ENCODE measurements around the gene FRYL. TPM values are rescaled to one million over a fixed set of nuclear protein-coding genes. Genes with fewer than 3 reads are reported as not detected.
A peak's percentile ranks its signal among the peaks of the same experiment; 100 is the strongest.

The FRYL gene
- polyA plus RNA-seq, 1 experiment, result 28.0 TPM

- ChIA-PET POLR2A (no interaction called here), CTCF (interaction anchor here (1.0 to 3.3 kb wide), 2 partner anchors 48 to 103 kb away, joined by 3 to 23 read pairs; no protein-coding TSS in a partner anchor)
- Histone ChIP-seq H3K9me3 (ENCODE audit: control insufficient read depth, insufficient read depth, low read length) (no peaks in the 10 kb centered on the region), H3K27ac (ENCODE audit: low read depth, low read length) (no peak overlapping the region), H3K4me3 (ENCODE audit: low read depth, low read length) (no peak overlapping the region), H3K27me3 (ENCODE audit: control insufficient read depth, insufficient read depth, low read length) (no peaks in the 10 kb centered on the region)
- DNase-seq (ENCODE audit: low read depth, low spot score), result no peak
- peak; percentile 53 for TF ChIP-seq CTCF (IDR thresholded peaks at IDR 0.05; ENCODE audit: low read depth, low read length)
These were observed 98.2 kb downstream of the FRYL start for GRCh38 chr4:48681856-48682255.

- no peak overlapping the region for H3K4me3 ChIP-seq (ENCODE audit: low read depth, low read length)
- H3K27ac ChIP-seq (ENCODE audit: low read depth, low read length), result no peak overlapping the region
- no peaks in the 10 kb centered on the region for H3K9me3 ChIP-seq (ENCODE audit: control insufficient read depth, insufficient read depth, low read length)
- TF ChIP-seq CTCF (IDR thresholded peaks at IDR 0.05; ENCODE audit: low read depth, low read length), result no peak
- H3K27me3 ChIP-seq (ENCODE audit: control insufficient read depth, insufficient read depth, low read length), result no peaks in the 10 kb centered on the region
- POLR2A ChIA-PET, result no interaction called here
- CTCF ChIA-PET, result interaction anchor here (3.3 kb wide), 1 partner anchor 102 kb away, joined by 23 read pairs; no protein-coding TSS in a partner anchor
- no peak for DNase-seq (ENCODE audit: low read depth, low spot score)
These were observed 99.1 kb downstream of the FRYL start for GRCh38 chr4:48680848-48681568.

- Histone ChIP-seq H3K27ac (ENCODE audit: low read depth, low read length) (no peak overlapping the region), H3K4me3 (ENCODE audit: low read depth, low read length) (no peak overlapping the region), H3K27me3 (ENCODE audit: control insufficient read depth, insufficient read depth, low read length) (no peaks in the 10 kb centered on the region), H3K9me3 (ENCODE audit: control insufficient read depth, insufficient read depth, low read length) (peaks cover 3% of the 10 kb centered on the region; the same call in 1 of the 2 replicates)
- ChIA-PET CTCF (no interaction called here), POLR2A (no interaction called here)
- DNase-seq (ENCODE audit: low read depth, low spot score), result no peak
- TF ChIP-seq CTCF (IDR thresholded peaks at IDR 0.05; ENCODE audit: low read depth, low read length), result no peak
These were observed 106.5 kb downstream of the FRYL start for GRCh38 chr4:48673537-48673936.

GRCh38 chr4:48670587-48670986 lies 109.5 kb downstream of the FRYL start:
- POLR2A ChIA-PET, result no interaction called here
- Histone ChIP-seq H3K27me3 (ENCODE audit: control insufficient read depth, insufficient read depth, low read length) (no peaks in the 10 kb centered on the region), H3K9me3 (ENCODE audit: control insufficient read depth, insufficient read depth, low read length) (peaks cover 3% of the 10 kb centered on the region; the same call in 1 of the 2 replicates), H3K27ac (ENCODE audit: low read depth, low read length) (no peak overlapping the region), H3K4me3 (ENCODE audit: low read depth, low read length) (no peak overlapping the region)
- CTCF ChIA-PET, result no interaction called here
- no peak for TF ChIP-seq CTCF (IDR thresholded peaks at IDR 0.05; ENCODE audit: low read depth, low read length)
- DNase-seq (ENCODE audit: low read depth, low spot score), result no peak

GRCh38 chr4:48669086-48669485 lies 111.0 kb downstream of the FRYL start:
- no peak for DNase-seq (ENCODE audit: low read depth, low spot score)
- no peak for TF ChIP-seq CTCF (IDR thresholded peaks at IDR 0.05; ENCODE audit: low read depth, low read length)
- no peaks in the 10 kb centered on the region for H3K9me3 ChIP-seq (ENCODE audit: control insufficient read depth, insufficient read depth, low read length)
- CTCF ChIA-PET, result no interaction called here
- POLR2A ChIA-PET, result no interaction called here
- no peak overlapping the region for H3K27ac ChIP-seq (ENCODE audit: low read depth, low read length)
- H3K27me3 ChIP-seq (ENCODE audit: control insufficient read depth, insufficient read depth, low read length), result no peaks in the 10 kb centered on the region
- H3K4me3 ChIP-seq (ENCODE audit: low read depth, low read length), result no peak overlapping the region
